Gastrocnemius medialis (tissue), 4 donors: Measurements from ENCODE around the gene ELMO1. TPM values are rescaled to one million over a fixed set of nuclear protein-coding genes. Genes with fewer than 3 reads are reported as not detected.

ENCODE experiments used
- ATAC-seq, 2 donors: fragments of 150-250 bp; one replicate each; pipeline ENCODE4 v1.9.1; 2016
- DNase-seq, 2 donors: peaks; one replicate each; pipeline ENCODE4 v3.0.0-alpha.2; 2019
- H3K27ac ChIP-seq, 4 donors: fragments of 200-600 bp; sonication (generic); 1 replicate in 1 of 4; 2 replicates in 3 of 4; pipeline ENCODE4 v1.5.1; 2016 to 2018; ENCODE audit warnings: mild to moderate bottlenecking in 2 of 4, moderate library complexity in 1 of 4
- H3K27me3 ChIP-seq, 3 donors: fragments of 200-600 bp; sonication (generic) in 2 of 3; 1 replicate in 1 of 3; 2 replicates in 2 of 3; pipeline versions ENCODE4 v1.5.1 to v1.6.0; 2016 to 2019; ENCODE audit warnings: mild to moderate bottlenecking in 1 of 3, moderate library complexity in 1 of 3
- H3K36me3 ChIP-seq, 2 donors: fragments of 200-600 bp; sonication (generic) in 1 of 2; one replicate each; pipeline ENCODE4 v1.5.1; 2017 to 2018
- H3K4me1 ChIP-seq, 2 donors: fragments of 200-600 bp; sonication (generic) in 1 of 2; one replicate each; pipeline ENCODE4 v1.5.1; 2016 to 2017; ENCODE audit warnings: mild to moderate bottlenecking in 2 of 2
- H3K4me3 ChIP-seq, 4 donors: fragments of 200-600 bp; sonication (generic) in 3 of 4; 1 replicate in 1 of 4; 2 replicates in 3 of 4; pipeline ENCODE4 v1.5.1; 2016 to 2019; ENCODE audit warnings: mild to moderate bottlenecking in 2 of 4
- H3K9me3 ChIP-seq, 3 donors: fragments of 200-600 bp; sonication (generic) in 2 of 3; 1 replicate in 1 of 3; 2 replicates in 2 of 3; pipeline ENCODE4 v1.5.1; 2016 to 2019
- POLR2A ChIP-seq, 2 donors: fragments of 450-650 bp; IDR thresholded peaks; one replicate each; pipeline ENCODE4 v1.6.1; 2017; ENCODE audit warnings: antibody characterized with exemption in 2 of 2, mild to moderate bottlenecking in 2 of 2, moderate library complexity in 2 of 2
- in situ Hi-C, 4 donors: fragments of 200-750 bp; cut with MboI; loops; one replicate each; pipeline versions ENCODE4 v1.15.0 to v1.8.0; 2017; ENCODE audit warnings: low sequenced_read_pairs in 4 of 4
- intact Hi-C: fragments of 100-400 bp; cut with DNase I; formaldehyde crosslinking; loops from one replicate; pipeline ENCODE4 v1.15.1; 2023; ENCODE audit warnings: low total_unique reads
- total RNA-seq, 4 donors: library from RNA; depleted of rRNA; stranded (reverse); fragments of >200 nt; gene quantifications; one replicate each; pipeline versions ENCODE4 v1.1.0 to v1.2.3, GENCODE V29; 2016
- TF ChIP-seq, protein P1 (sequence below), 5 experiments: fragments of 450-650 bp in 3 of 5; fragments of 200-600 bp in 2 of 5; sonication (generic) in 2 of 5; IDR thresholded peaks in 4 of 5; conservative IDR thresholded peaks in 1 of 5; 1 replicate in 4 of 5; 2 replicates in 1 of 5; pipeline ENCODE4 v1.5.1; 2016 to 2019; ENCODE audit warnings: antibody characterized with exemption in 5 of 5, mild to moderate bottlenecking in 3 of 5, moderate library complexity in 3 of 5

Gene ELMO1
- total RNA-seq, 4 donors from 2014 or later, result 8.4 to 18.9 (median 14.6) TPM

DNA sequence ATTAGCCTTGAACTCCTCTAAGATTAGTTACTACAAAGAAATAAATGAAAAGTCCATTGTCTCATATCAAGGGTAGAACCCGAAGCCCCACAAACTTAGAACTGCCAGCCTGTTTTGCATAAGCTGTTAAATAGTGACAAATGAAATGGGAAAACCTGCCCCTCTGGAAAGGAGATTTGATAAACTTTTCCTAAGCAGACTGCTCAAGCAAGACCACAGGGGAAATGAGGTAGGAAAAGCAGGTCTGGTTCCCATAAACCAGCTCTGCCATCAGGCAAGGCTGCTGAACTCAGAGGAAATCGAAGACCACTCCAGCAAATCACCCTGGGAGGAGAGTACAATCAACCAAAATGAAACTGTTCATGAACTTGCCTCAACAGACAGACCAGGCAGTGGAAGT lies 542.8 kb downstream of the ELMO1 start:
- intact Hi-C loops, result no loop called here
- TF ChIP-seq, protein P1, sequence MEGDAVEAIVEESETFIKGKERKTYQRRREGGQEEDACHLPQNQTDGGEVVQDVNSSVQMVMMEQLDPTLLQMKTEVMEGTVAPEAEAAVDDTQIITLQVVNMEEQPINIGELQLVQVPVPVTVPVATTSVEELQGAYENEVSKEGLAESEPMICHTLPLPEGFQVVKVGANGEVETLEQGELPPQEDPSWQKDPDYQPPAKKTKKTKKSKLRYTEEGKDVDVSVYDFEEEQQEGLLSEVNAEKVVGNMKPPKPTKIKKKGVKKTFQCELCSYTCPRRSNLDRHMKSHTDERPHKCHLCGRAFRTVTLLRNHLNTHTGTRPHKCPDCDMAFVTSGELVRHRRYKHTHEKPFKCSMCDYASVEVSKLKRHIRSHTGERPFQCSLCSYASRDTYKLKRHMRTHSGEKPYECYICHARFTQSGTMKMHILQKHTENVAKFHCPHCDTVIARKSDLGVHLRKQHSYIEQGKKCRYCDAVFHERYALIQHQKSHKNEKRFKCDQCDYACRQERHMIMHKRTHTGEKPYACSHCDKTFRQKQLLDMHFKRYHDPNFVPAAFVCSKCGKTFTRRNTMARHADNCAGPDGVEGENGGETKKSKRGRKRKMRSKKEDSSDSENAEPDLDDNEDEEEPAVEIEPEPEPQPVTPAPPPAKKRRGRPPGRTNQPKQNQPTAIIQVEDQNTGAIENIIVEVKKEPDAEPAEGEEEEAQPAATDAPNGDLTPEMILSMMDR (IDR thresholded peaks at IDR 0.05 in 4 of 5, conservative IDR thresholded peaks at IDR 0.05 in 1 of 5), result no peak
- TF ChIP-seq POLR2A (IDR thresholded peaks at IDR 0.05), result no peak

DNA sequence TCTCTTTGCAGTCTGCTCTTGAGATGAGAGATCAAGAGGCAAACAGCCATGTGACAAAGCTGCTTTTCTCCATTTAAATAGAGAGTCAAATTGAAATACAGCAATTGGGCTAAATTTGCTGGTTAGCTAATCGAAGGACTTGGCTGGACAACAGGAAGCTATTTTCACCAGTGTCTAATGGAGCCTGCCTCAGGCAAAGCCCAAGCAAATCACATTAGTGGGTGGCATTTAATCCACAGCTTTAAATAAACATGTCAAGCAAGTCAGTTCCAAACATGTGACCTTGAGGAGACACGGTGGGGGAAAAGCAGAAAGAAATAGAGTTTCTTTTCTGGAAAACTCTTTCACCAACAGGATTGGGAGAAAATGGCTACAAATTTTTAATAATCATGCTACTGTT lies 543.9 kb downstream of the ELMO1 start:
- no peak for DNase-seq
- H3K27ac ChIP-seq, result no peak overlapping the region
- no peaks in the 10 kb centered on the region for H3K36me3 ChIP-seq
- no peaks in the 10 kb centered on the region for H3K27me3 ChIP-seq
- H3K4me3 ChIP-seq, result no peak overlapping the region
- no peaks in the 10 kb centered on the region for H3K4me1 ChIP-seq
- no peaks in the 10 kb centered on the region for H3K9me3 ChIP-seq
- no peak for ATAC-seq
- in situ Hi-C loops (no loop called here), intact Hi-C loops (no loop called here)
- TF ChIP-seq POLR2A (IDR thresholded peaks at IDR 0.05), result no peak
- TF ChIP-seq, protein P1 (IDR thresholded peaks at IDR 0.05 in 4 of 5, conservative IDR thresholded peaks at IDR 0.05 in 1 of 5), result no peak

More for the DNA sequence above, 542.8 kb downstream of the ELMO1 start:
- no peak for DNase-seq
- Histone ChIP-seq H3K27me3 (no peaks in the 10 kb centered on the region), H3K27ac (no peak overlapping the region), H3K9me3 (no peaks in the 10 kb centered on the region), H3K4me3 (no peak overlapping the region), H3K36me3 (no peaks in the 10 kb centered on the region), H3K4me1 (no peaks in the 10 kb centered on the region)
- no peak for ATAC-seq
- in situ Hi-C loops, result no loop called here

- no peak for DNase-seq
- H3K27me3 ChIP-seq, result no peaks in the 10 kb centered on the region
- H3K36me3 ChIP-seq, result no peaks in the 10 kb centered on the region
- TF ChIP-seq, protein P1 (IDR thresholded peaks at IDR 0.05 in 4 of 5, conservative IDR thresholded peaks at IDR 0.05 in 1 of 5), result no peak
- no peak for TF ChIP-seq POLR2A (IDR thresholded peaks at IDR 0.05)
- H3K9me3 ChIP-seq, result no peaks in the 10 kb centered on the region
- intact Hi-C loops, result no loop called here
- no peak overlapping the region for H3K4me3 ChIP-seq
- in situ Hi-C loops, result no loop called here
- ATAC-seq, result no peak
- no peak overlapping the region for H3K27ac ChIP-seq
- no peaks in the 10 kb centered on the region for H3K4me1 ChIP-seq
Observed at GRCh38 chr7:36904101-36904500, 544.6 kb downstream of the ELMO1 start.

GRCh38 chr7:36900988-36901710 lies 547.5 kb downstream of the ELMO1 start:
- DNase-seq (no peak), ATAC-seq (no peak)
- in situ Hi-C loops (no loop called here), intact Hi-C loops (no loop called here)
- H3K27me3 ChIP-seq, result no peaks in the 10 kb centered on the region
- H3K4me1 ChIP-seq, result no peaks in the 10 kb centered on the region
- H3K36me3 ChIP-seq, result no peaks in the 10 kb centered on the region
- TF ChIP-seq, protein P1 (IDR thresholded peaks at IDR 0.05 in 4 of 5, conservative IDR thresholded peaks at IDR 0.05 in 1 of 5), result no peak
- TF ChIP-seq POLR2A (IDR thresholded peaks at IDR 0.05), result no peak
- no peaks in the 10 kb centered on the region for H3K9me3 ChIP-seq
- no peak overlapping the region for H3K4me3 ChIP-seq
- no peak overlapping the region for H3K27ac ChIP-seq

- no peak for TF ChIP-seq POLR2A (IDR thresholded peaks at IDR 0.05)
- TF ChIP-seq, protein P1 (IDR thresholded peaks at IDR 0.05 in 4 of 5, conservative IDR thresholded peaks at IDR 0.05 in 1 of 5), result no peak
- H3K36me3 ChIP-seq, result no peaks in the 10 kb centered on the region
- no peak for ATAC-seq
- DNase-seq, result no peak
- H3K27ac ChIP-seq, result no peak overlapping the region
- intact Hi-C loops (no loop called here), in situ Hi-C loops (no loop called here)
- H3K4me3 ChIP-seq, result no peak overlapping the region
- no peaks in the 10 kb centered on the region for H3K4me1 ChIP-seq
- H3K9me3 ChIP-seq, result no peaks in the 10 kb centered on the region
- H3K27me3 ChIP-seq, result no peaks in the 10 kb centered on the region
Observed at GRCh38 chr7:36898186-36898585, 550.5 kb downstream of the ELMO1 start.
